Measurements from ENCODE around the gene SPAAR. TPM values are rescaled to one million over a fixed set of nuclear protein-coding genes. Genes with fewer than 3 reads are reported as not detected.

The SPAAR gene
- total RNA-seq, 1 donor from 2014 or later: 0.56 TPM

DNA sequence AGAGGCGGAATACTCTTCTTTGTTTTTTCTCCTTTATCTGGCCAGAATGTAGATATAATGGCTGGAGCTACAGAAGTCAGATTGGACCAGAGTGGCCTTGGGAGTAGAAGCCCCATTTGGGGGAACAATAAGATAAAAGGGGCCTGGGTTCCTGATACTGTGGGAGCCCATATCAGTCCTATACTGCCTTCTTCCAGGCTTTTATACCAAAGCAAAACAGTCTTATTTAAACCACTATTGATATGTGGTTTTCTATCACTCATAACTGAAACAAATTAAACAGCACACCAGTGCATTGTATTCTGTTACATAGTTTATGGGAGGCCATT is 14.3 kb downstream of the SPAAR start:
- peaks cover 37% of the 10 kb centered on the region for H3K4me1 Mint-ChIP-seq (ENCODE audit: unreplicated experiment)

DNA sequence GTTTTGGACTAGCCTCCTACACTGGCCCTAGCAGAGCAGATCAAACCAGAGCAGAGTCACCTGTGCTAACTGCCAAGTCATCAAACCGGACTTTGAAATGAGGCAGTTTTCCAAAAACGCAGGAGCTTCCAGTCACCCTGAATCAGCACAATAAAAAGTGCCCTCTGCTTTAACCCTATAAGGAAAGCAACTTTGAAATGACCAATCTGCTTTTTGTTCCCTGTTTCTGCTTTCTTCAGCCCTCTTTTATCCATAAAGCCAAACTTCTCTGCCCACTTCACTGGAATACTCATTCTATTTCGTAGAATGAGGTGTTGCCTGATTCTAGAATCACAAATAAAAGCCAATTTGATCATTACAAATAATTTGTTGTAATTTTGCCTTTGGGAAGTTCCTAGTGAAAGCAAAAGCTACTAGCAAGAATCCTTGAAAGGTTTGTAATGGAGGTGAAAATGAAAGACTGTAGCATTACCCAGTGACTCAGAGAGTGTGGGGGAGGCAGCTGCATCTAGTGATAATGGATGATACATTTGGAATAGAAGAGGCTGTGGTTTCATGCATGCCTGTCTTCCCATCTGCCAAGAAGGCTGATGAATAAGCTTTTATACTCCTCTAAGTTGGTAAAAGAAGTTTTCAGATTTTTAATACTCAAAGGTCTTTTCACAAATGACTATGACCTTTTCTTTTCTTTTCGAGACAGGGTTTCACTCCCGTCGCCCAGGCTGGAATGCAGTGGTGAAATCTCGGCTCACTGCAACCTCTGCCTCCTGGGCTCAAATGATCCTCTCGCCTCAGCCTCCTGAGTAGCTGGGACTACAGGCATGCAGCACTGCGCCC is 14.9 kb downstream of the SPAAR start:
- H3K9me3 Mint-ChIP-seq (ENCODE audit: unreplicated experiment): no peaks in the 10 kb centered on the region
- H3K4me3 Mint-ChIP-seq (ENCODE audit: unreplicated experiment): no peak overlapping the region
- no peaks in the 10 kb centered on the region for H3K36me3 Mint-ChIP-seq (ENCODE audit: unreplicated experiment)
- H3K4me1 Mint-ChIP-seq (ENCODE audit: unreplicated experiment): peaks cover 40% of the 10 kb centered on the region
- H3K27ac Mint-ChIP-seq (ENCODE audit: unreplicated experiment): peak overlapping the region; percentile 93
- TF ChIP-seq, protein P1, sequence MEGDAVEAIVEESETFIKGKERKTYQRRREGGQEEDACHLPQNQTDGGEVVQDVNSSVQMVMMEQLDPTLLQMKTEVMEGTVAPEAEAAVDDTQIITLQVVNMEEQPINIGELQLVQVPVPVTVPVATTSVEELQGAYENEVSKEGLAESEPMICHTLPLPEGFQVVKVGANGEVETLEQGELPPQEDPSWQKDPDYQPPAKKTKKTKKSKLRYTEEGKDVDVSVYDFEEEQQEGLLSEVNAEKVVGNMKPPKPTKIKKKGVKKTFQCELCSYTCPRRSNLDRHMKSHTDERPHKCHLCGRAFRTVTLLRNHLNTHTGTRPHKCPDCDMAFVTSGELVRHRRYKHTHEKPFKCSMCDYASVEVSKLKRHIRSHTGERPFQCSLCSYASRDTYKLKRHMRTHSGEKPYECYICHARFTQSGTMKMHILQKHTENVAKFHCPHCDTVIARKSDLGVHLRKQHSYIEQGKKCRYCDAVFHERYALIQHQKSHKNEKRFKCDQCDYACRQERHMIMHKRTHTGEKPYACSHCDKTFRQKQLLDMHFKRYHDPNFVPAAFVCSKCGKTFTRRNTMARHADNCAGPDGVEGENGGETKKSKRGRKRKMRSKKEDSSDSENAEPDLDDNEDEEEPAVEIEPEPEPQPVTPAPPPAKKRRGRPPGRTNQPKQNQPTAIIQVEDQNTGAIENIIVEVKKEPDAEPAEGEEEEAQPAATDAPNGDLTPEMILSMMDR (IDR thresholded peaks at IDR 0.05): no peak
- DNase-seq (ENCODE audit: extremely low spot score, unreplicated experiment): no peak
- H3K27me3 Mint-ChIP-seq (ENCODE audit: unreplicated experiment): no peaks in the 10 kb centered on the region

More for the DNA sequence above, 14.3 kb downstream of the SPAAR start:
- peak overlapping the region; percentile 93 for H3K27ac Mint-ChIP-seq (ENCODE audit: unreplicated experiment)
- H3K4me3 Mint-ChIP-seq (ENCODE audit: unreplicated experiment): no peak overlapping the region
- no peaks in the 10 kb centered on the region for H3K9me3 Mint-ChIP-seq (ENCODE audit: unreplicated experiment)
- no peaks in the 10 kb centered on the region for H3K36me3 Mint-ChIP-seq (ENCODE audit: unreplicated experiment)
- DNase-seq (ENCODE audit: extremely low spot score, unreplicated experiment): no peak
- H3K27me3 Mint-ChIP-seq (ENCODE audit: unreplicated experiment): no peaks in the 10 kb centered on the region
- TF ChIP-seq, protein P1 (IDR thresholded peaks at IDR 0.05): no peak

DNA sequence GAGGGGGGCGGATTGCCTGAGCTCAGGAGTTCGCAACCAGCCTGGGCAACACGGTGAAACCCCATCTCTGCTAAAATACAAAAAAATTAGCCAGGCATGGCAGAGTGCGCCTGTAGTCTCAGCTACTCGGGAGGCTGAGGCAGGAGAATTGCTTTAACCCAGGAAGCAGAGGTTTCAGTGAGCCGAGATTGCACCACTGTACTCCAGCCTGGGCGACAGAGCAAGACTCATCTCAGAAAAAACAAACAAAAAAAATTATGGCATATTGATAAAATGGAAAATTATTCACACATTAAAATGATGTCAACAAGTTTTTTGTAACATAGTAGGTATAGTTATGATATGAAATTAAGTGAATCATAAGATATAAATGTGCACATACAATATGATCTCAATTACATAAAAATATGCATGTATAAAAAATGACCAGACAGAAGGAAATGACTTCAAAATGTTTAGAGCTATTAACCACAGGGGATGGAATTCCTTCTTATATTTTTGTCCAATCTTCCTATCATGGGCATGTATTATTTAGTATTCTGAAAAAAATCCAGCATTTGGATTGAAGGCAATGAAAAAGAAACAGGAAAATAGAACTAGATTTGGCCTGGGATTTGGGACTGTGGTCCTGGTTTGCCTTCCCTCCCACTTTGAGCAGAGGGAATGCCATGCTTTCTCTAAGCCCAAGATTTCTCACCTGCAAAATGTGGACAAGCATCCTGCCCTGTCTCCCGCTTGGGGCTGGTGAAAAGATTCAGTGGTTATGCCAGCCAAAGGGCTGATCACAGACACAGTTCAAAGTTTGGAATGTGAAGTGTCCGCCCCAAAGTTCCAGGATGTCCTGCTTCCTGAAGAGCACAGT is 19.5 kb downstream of the SPAAR start:
- Mint-ChIP-seq H3K27ac (ENCODE audit: unreplicated experiment) (peak overlapping the region; percentile 79), H3K9me3 (ENCODE audit: unreplicated experiment) (no peaks in the 10 kb centered on the region), H3K4me3 (ENCODE audit: unreplicated experiment) (no peak overlapping the region), H3K36me3 (ENCODE audit: unreplicated experiment) (no peaks in the 10 kb centered on the region), H3K4me1 (ENCODE audit: unreplicated experiment) (peaks cover 37% of the 10 kb centered on the region), H3K27me3 (ENCODE audit: unreplicated experiment) (no peaks in the 10 kb centered on the region)
- TF ChIP-seq, protein P1 (IDR thresholded peaks at IDR 0.05): no peak
- no peak for DNase-seq (ENCODE audit: extremely low spot score, unreplicated experiment)

DNA sequence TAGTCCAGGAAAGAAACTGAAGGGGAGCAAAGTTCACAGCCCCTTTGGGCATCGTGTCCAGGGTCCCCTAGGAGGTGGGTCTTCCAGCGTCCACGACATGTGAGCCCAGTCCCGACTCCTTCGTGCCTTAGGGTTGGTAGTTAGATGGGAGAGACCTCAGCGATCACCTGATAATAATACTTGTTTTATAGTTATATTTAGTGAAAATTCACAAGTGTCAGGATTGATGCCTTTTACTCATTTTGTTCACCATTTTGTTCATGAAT is 20.1 kb downstream of the SPAAR start:
- H3K27me3 Mint-ChIP-seq (ENCODE audit: unreplicated experiment): no peaks in the 10 kb centered on the region
- peaks cover 37% of the 10 kb centered on the region for H3K4me1 Mint-ChIP-seq (ENCODE audit: unreplicated experiment)

More for the DNA sequence above, 20.1 kb downstream of the SPAAR start:
- TF ChIP-seq, protein P1 (IDR thresholded peaks at IDR 0.05): no peak
- no peaks in the 10 kb centered on the region for H3K9me3 Mint-ChIP-seq (ENCODE audit: unreplicated experiment)
- no peak for DNase-seq (ENCODE audit: extremely low spot score, unreplicated experiment)
- H3K36me3 Mint-ChIP-seq (ENCODE audit: unreplicated experiment): no peaks in the 10 kb centered on the region
- H3K4me3 Mint-ChIP-seq (ENCODE audit: unreplicated experiment): no peak overlapping the region
- H3K27ac Mint-ChIP-seq (ENCODE audit: unreplicated experiment): peak overlapping the region; percentile 79

All from osteocyte (in vitro differentiated cells).